Fibroblast of lung (primary cell): Measurements from ENCODE around the gene KRTDAP. TPM values are rescaled to one million over a fixed set of nuclear protein-coding genes. Genes with fewer than 3 reads are reported as not detected.
"Not testable (repeated sequence)": the region's sequence is repeated elsewhere in the genome, so short reads cannot be mapped to it uniquely, and the experiment has no call there.

Experiments used
- DNase-seq, 2 donors: peaks; one replicate each; pipeline versions ENCODE4 v3.0.0 to v3.0.0-alpha.2; 2010; ENCODE audit warnings: low read depth in 2 of 2
- H2AFZ ChIP-seq: 2 replicates; pipeline ENCODE4 v1.5.1; 2012; ENCODE audit warnings: low read length, control low read depth, inconsistent platforms
- H3K27ac ChIP-seq: 2 replicates; pipeline ENCODE4 v1.5.1; 2011; ENCODE audit warnings: low read length, control low read depth; ENCODE audit not compliant: insufficient read depth
- H3K27me3 ChIP-seq: 2 replicates; pipeline ENCODE4 v1.5.1; 2011; ENCODE audit warnings: mild to moderate bottlenecking, low read length; ENCODE audit not compliant: control insufficient read depth, insufficient read depth
- H3K36me3 ChIP-seq: 2 replicates; pipeline ENCODE4 v1.5.1; 2011; ENCODE audit warnings: low read length; ENCODE audit not compliant: control insufficient read depth, insufficient read depth
- H3K4me1 ChIP-seq: 2 replicates; pipeline ENCODE4 v1.5.1; 2011; ENCODE audit warnings: low read length; ENCODE audit not compliant: control insufficient read depth, insufficient read depth; ENCODE audit errors: extremely low read depth
- H3K4me2 ChIP-seq: 2 replicates; pipeline ENCODE4 v1.5.1; 2011; ENCODE audit warnings: low read length, control low read depth; ENCODE audit not compliant: insufficient read depth; ENCODE audit errors: extremely low read depth
- H3K4me3 ChIP-seq, 4 experiments: fragments of 200-600 bp in 1 of 4; sonication (generic) in 1 of 4; replicated peaks in 1 of 4; 2 replicates each; pipeline ENCODE4 v1.5.1; 2011 to 2016; ENCODE audit warnings: low read length in 4 of 4, low read depth in 3 of 4, mild to moderate bottlenecking in 3 of 4, control low read depth in 2 of 4, inconsistent platforms in 1 of 4, mixed read lengths in 1 of 4; ENCODE audit not compliant: insufficient read depth in 1 of 4; ENCODE audit errors: control extremely low read depth in 1 of 4
- H3K79me2 ChIP-seq: 2 replicates; pipeline ENCODE4 v1.5.1; 2012; ENCODE audit warnings: mild to moderate bottlenecking, low read length, inconsistent platforms; ENCODE audit not compliant: control insufficient read depth, insufficient read depth
- H3K9ac ChIP-seq: 2 replicates; pipeline ENCODE4 v1.5.1; 2011; ENCODE audit warnings: mild to moderate bottlenecking, low read length, control low read depth; ENCODE audit not compliant: insufficient read depth
- H3K9me3 ChIP-seq: 2 replicates; pipeline ENCODE4 v1.5.1; 2012; ENCODE audit warnings: low read depth, low read length; ENCODE audit not compliant: control insufficient read depth, insufficient read depth
- H4K20me1 ChIP-seq: 2 replicates; pipeline ENCODE4 v1.5.1; 2011; ENCODE audit warnings: low read length; ENCODE audit not compliant: control insufficient read depth, insufficient read depth; ENCODE audit errors: extremely low read depth
- CTCF ChIP-seq, 2 donors: IDR thresholded peaks in 1 of 2; conservative IDR thresholded peaks in 1 of 2; 1 replicate in 1 of 2; 2 replicates in 1 of 2; pipeline ENCODE4 v1.5.1; 2011 to 2012; ENCODE audit warnings: low read length in 2 of 2, control low read depth in 1 of 2, inconsistent platforms in 1 of 2, low read depth in 1 of 2, mild to moderate bottlenecking in 1 of 2
- EZH2 ChIP-seq: IDR thresholded peaks from 2 replicates; pipeline ENCODE4 v1.5.1; 2012; ENCODE audit warnings: low read length, control low read depth, mild to moderate bottlenecking; ENCODE audit errors: missing control alignments
- polyA plus RNA-seq, 2 donors: library from polyadenylated mRNA; depleted of rRNA in 1 of 2; stranded (reverse) in 1 of 2; unstranded in 1 of 2; fragments of >200 nt; gene quantifications; 2 replicates each; pipeline ENCODE4 v1.2.1, GENCODE V29; 2011 to 2012; ENCODE audit warnings: missing spikeins in 1 of 2
- total RNA-seq: library from RNA; depleted of rRNA; stranded (reverse); fragments of >200 nt; gene quantifications from 2 replicates; pipeline ENCODE4 v1.2.1, GENCODE V29; 2014

KRTDAP gene
- total and polyA plus RNA-seq, 2 donors (not counting 1 experiment from before 2014, with no cell fraction given): not detected

- H3K4me3 ChIP-seq: no peak overlapping the region
- H4K20me1 ChIP-seq: no peaks in the 10 kb centered on the region
- H2AFZ ChIP-seq: no peak overlapping the region
- H3K79me2 ChIP-seq: no peaks in the 10 kb centered on the region
- no peaks in the 10 kb centered on the region for H3K36me3 ChIP-seq
- H3K27ac ChIP-seq: no peak overlapping the region
- H3K27me3 ChIP-seq: no peaks in the 10 kb centered on the region
- DNase-seq: no peak
- H3K9ac ChIP-seq: no peak overlapping the region
- no peak overlapping the region for H3K4me2 ChIP-seq
- H3K4me1 ChIP-seq: no peaks in the 10 kb centered on the region
- H3K9me3 ChIP-seq: no peaks in the 10 kb centered on the region
- no peak for TF ChIP-seq CTCF (conservative IDR thresholded peaks at IDR 0.05 in 1 of 2, IDR thresholded peaks at IDR 0.05 in 1 of 2; ENCODE audit: low read depth in 1 of 2, low read length in 2 of 2)
- TF ChIP-seq EZH2: no peak
These were observed 14.1 kb downstream of the KRTDAP start for GRCh38 chr19:35476149-35476548.

- not testable (repeated sequence) for H3K4me2 ChIP-seq, H3K36me3 ChIP-seq, H3K27ac ChIP-seq, H3K4me3 ChIP-seq, H4K20me1 ChIP-seq, H3K9me3 ChIP-seq, H3K27me3 ChIP-seq, H2AFZ ChIP-seq, H3K4me1 ChIP-seq, H3K9ac ChIP-seq, H3K79me2 ChIP-seq, DNase-seq
These were observed 15.7 kb downstream of the KRTDAP start for GRCh38 chr19:35474594-35474993.

- Histone ChIP-seq H3K36me3 (no peaks in the 10 kb centered on the region), H4K20me1 (no peaks in the 10 kb centered on the region), H3K27me3 (no peaks in the 10 kb centered on the region), H3K4me1 (no peaks in the 10 kb centered on the region), H3K9me3 (no peaks in the 10 kb centered on the region), H3K79me2 (no peaks in the 10 kb centered on the region), H3K4me2 (no peak overlapping the region), H2AFZ (no peak overlapping the region), H3K27ac (no peak overlapping the region), H3K4me3 (no peak overlapping the region), H3K9ac (no peak overlapping the region)
- no peak for DNase-seq
- TF ChIP-seq EZH2: no peak
- no peak for TF ChIP-seq CTCF (conservative IDR thresholded peaks at IDR 0.05 in 1 of 2, IDR thresholded peaks at IDR 0.05 in 1 of 2; ENCODE audit: low read depth in 1 of 2, low read length in 2 of 2)
These were observed 16.2 kb downstream of the KRTDAP start for GRCh38 chr19:35474104-35474503.
